Breast epithelium (tissue), 3 donors: Measurements from ENCODE around the gene IL22.

Source experiments
- CTCF ChIP-seq, 3 donors: fragments of 450-650 bp; IDR thresholded peaks; one replicate each; pipeline ENCODE4 v1.5.1; 2016 to 2017; ENCODE audit warnings: antibody characterized with exemption in 3 of 3, mild to moderate bottlenecking in 3 of 3, moderate library complexity in 3 of 3
- POLR2A ChIP-seq: fragments of 450-650 bp; IDR thresholded peaks from one replicate; pipeline ENCODE4 v1.6.1; 2016; ENCODE audit warnings: antibody characterized with exemption, mild to moderate bottlenecking, moderate library complexity

GRCh38 chr12:68223067-68223747 is 30.2 kb downstream of the IL22 start:
- peak; percentile 52 to 78 (median 72) for TF ChIP-seq CTCF (IDR thresholded peaks at IDR 0.05)
- no peak for TF ChIP-seq POLR2A
